ENCODE results near the gene TLR4.

The TLR4 gene

DNA sequence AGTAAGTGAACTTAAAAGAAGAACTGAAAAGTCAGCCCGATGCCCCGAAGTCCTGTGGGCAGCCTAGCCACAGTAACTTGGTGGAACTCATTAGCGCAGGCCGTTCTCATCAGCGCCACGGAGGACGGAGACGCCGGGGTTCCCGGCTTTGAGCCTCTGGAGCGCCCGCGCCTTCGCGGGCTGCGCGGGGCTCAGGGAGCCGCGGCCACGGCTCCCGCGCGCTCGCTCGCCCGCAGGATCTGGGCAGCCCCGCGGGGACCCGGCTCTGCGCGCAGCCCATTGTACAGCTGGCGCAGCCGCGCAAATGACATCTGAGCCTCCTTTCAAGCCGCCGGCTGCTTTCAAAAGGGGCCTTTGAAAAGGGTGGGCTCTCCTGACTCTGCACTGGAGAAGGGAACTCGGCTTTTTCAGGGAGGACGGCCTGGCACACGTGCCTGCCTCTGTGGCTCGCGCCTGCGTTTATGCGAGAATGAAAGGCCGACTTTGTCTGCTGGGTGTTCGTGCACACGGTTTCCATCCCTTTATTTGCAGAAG is 40.7 kb downstream of the TLR4 start:
- peak; percentile 17 for DNase-seq (ENCODE audit: low spot score)
- TF ChIP-seq, protein P1, sequence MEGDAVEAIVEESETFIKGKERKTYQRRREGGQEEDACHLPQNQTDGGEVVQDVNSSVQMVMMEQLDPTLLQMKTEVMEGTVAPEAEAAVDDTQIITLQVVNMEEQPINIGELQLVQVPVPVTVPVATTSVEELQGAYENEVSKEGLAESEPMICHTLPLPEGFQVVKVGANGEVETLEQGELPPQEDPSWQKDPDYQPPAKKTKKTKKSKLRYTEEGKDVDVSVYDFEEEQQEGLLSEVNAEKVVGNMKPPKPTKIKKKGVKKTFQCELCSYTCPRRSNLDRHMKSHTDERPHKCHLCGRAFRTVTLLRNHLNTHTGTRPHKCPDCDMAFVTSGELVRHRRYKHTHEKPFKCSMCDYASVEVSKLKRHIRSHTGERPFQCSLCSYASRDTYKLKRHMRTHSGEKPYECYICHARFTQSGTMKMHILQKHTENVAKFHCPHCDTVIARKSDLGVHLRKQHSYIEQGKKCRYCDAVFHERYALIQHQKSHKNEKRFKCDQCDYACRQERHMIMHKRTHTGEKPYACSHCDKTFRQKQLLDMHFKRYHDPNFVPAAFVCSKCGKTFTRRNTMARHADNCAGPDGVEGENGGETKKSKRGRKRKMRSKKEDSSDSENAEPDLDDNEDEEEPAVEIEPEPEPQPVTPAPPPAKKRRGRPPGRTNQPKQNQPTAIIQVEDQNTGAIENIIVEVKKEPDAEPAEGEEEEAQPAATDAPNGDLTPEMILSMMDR (IDR thresholded peaks at IDR 0.05; ENCODE audit: extremely low read depth, insufficient read depth, missing control alignments) = no peak
- in situ Hi-C loops (cut with MboI; ENCODE audit: low pct_unique_long_range_greater_than_20kb, low sequenced_read_pairs, unreplicated experiment) = no loop called here

DNA sequence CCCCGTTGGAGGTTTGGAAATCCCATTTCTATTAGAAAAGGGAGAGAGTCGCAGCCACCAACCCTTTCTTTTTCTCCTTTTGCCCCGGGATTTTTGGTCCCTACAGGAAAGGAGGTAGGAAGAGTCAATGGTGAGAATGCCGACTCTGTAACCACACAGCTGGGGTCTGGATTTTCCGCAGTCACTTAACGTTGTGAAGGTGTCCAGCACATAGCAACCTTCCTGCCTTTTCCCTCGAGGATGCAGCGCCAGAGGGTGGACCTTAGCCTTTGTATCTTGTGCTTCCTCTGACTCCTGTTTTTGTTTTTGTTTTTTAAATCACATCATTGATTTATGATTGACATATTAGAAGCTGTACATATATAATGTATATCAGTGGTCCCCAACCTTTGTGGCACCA is 41.4 kb downstream of the TLR4 start:
- peak; percentile 7 for DNase-seq (ENCODE audit: low spot score)
- TF ChIP-seq, protein P1 (IDR thresholded peaks at IDR 0.05; ENCODE audit: extremely low read depth, insufficient read depth, missing control alignments) = no peak
- in situ Hi-C loops (cut with MboI; ENCODE audit: low pct_unique_long_range_greater_than_20kb, low sequenced_read_pairs, unreplicated experiment) = no loop called here

- in situ Hi-C loops (cut with MboI; ENCODE audit: low pct_unique_long_range_greater_than_20kb, low sequenced_read_pairs, unreplicated experiment) = no loop called here
- no peak for DNase-seq (ENCODE audit: low spot score)
- TF ChIP-seq, protein P1 (IDR thresholded peaks at IDR 0.05; ENCODE audit: extremely low read depth, insufficient read depth, missing control alignments) = no peak
Observed at GRCh38 chr9:117746263-117746662, 42.1 kb downstream of the TLR4 start.

DNA sequence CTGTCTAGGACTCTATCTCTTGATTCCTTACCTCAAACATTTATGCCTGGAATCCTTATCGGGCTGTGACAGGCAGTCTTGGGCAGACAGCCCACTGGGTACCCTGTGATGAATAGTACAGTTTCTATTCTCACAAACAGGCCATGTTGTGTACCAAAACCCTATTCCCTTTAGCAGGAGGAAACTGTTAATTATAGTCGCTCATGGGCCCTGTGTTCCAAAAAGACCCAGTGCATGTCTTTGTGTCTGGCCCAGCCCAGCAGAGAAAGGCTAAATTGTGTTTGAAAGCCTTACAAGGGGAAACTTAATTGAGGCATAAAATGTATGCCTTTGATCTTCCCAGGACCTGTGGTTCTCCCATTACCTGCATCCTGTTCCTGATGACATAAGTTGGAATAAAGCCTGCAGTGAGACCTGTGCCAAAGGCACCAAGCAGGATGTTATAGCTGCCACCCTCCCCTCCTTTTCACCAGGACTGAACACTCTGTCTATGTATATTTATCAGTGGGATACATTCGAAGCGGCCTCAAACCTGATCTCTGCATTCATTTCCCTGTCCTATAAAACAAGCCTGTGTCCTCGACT is 43.3 kb downstream of the TLR4 start:
- TF ChIP-seq, protein P1 (IDR thresholded peaks at IDR 0.05; ENCODE audit: extremely low read depth, insufficient read depth, missing control alignments) = no peak
- no peak for DNase-seq (ENCODE audit: low spot score)
- in situ Hi-C loops (cut with MboI; ENCODE audit: low pct_unique_long_range_greater_than_20kb, low sequenced_read_pairs, unreplicated experiment) = no loop called here

- TF ChIP-seq, protein P1 (IDR thresholded peaks at IDR 0.05; ENCODE audit: extremely low read depth, insufficient read depth, missing control alignments) = no peak
- in situ Hi-C loops (cut with MboI; ENCODE audit: low pct_unique_long_range_greater_than_20kb, low sequenced_read_pairs, unreplicated experiment) = no loop called here
- DNase-seq (ENCODE audit: low spot score) = no peak
Observed at GRCh38 chr9:117750401-117750800, 46.2 kb downstream of the TLR4 start.

DNA sequence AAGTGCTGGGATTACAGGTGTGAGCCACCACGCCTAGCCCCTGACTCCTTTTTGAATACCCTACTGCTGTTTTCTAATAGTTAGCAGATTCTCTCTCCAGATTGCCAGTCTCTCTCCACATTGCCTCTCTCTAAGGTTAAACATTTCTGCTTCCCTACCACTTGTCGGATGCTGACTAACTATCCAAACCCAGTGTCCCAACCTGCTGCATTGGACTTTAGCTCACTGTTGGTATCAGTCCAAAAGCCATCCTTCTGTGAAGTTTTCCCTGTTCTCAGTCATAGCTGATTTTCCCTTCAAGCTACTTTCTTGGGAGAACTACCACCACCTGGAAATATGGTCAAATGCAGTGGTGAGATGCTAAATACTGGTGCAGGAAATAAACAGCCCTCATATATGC is 48.7 kb downstream of the TLR4 start:
- TF ChIP-seq, protein P1 (IDR thresholded peaks at IDR 0.05; ENCODE audit: extremely low read depth, insufficient read depth, missing control alignments) = no peak
- in situ Hi-C loops (cut with MboI; ENCODE audit: low pct_unique_long_range_greater_than_20kb, low sequenced_read_pairs, unreplicated experiment) = no loop called here
- DNase-seq (ENCODE audit: low spot score) = no peak
